Suppressor macrophage (primary cell): ENCODE data around the gene RNF141.

ENCODE experiments used
- DNase-seq, 4 experiments: peaks; one replicate each; pipeline ENCODE4 v3.0.0-alpha.2; 2020 to 2022

Gene RNF141

GRCh38 chr11:10522276-10522675 lies 18.7 kb downstream of the RNF141 start:
- DNase-seq, result no peak

DNA sequence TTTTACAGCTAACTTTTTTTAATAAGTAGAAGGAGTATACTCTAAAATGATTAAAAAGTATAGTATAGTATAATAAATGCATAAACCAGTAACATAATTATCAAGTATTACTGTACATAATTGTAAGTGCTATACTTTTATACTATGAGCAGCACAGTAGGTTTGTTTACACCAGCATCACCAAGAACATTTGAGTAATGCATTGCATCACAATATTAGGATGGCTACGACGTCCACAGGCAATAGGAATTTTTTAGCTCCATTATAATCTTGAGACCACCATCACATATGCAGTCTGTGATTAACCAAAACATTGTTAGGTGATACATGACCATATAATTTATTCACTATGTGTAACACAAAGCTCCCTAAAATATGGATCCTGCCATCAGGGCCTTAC lies 20.4 kb downstream of the RNF141 start:
- DNase-seq, result no peak

GRCh38 chr11:10519630-10520029 lies 21.4 kb downstream of the RNF141 start:
- DNase-seq, result no peak

GRCh38 chr11:10518891-10519290 lies 22.1 kb downstream of the RNF141 start:
- DNase-seq, result peak in 3 of 4 experiments; percentile 21 to 42 (median 23)

- no peak for DNase-seq
Measured at GRCh38 chr11:10518123-10518522, 22.9 kb downstream of the RNF141 start.

DNA sequence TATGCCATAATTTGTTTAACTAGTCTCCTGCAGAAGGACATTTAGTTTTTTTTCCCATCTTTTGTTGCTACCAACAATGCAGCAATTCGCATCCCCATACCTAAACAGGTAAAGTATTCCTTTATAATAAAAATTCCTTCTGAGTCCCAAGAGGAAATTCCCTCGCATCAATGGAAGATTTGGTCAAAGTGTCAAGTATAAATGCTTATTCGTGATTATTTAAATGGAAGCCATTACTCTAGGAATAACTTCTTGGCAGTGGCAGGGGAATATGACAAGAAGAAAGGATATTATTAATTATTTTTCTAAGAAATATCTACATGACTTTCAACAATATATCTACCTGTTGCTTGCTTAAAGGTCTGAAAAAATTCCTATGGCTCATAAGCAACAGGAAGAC lies 25.6 kb downstream of the RNF141 start:
- no peak for DNase-seq

DNA sequence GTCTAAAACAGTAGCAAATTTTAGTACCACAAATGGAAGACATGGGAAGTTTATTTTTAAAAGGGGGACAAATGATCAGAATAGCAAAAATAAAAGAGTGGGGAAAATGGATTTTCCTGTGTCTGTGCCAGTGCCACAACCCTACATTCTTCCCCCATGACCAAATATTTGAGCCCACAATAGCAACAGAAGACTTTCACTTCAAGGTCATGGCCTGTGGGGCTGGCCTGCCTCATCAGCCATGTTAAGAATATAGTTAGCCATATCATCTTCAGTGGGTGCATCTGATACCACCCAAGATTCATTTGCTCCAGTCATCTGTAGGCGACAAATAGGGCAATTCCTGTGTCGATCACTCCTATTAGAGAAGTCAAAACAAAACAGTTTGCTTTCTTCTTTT lies 26.3 kb downstream of the RNF141 start:
- no peak for DNase-seq

- peak in 2 of 4 experiments; percentile 44 to 50 for DNase-seq
Measured at GRCh38 chr11:10514202-10514601, 26.8 kb downstream of the RNF141 start.

GRCh38 chr11:10511181-10511621 lies 29.8 kb downstream of the RNF141 start:
- DNase-seq, result no peak

- DNase-seq, result no peak
Measured at GRCh38 chr11:10506008-10506370, 35.0 kb downstream of the RNF141 start.

DNA sequence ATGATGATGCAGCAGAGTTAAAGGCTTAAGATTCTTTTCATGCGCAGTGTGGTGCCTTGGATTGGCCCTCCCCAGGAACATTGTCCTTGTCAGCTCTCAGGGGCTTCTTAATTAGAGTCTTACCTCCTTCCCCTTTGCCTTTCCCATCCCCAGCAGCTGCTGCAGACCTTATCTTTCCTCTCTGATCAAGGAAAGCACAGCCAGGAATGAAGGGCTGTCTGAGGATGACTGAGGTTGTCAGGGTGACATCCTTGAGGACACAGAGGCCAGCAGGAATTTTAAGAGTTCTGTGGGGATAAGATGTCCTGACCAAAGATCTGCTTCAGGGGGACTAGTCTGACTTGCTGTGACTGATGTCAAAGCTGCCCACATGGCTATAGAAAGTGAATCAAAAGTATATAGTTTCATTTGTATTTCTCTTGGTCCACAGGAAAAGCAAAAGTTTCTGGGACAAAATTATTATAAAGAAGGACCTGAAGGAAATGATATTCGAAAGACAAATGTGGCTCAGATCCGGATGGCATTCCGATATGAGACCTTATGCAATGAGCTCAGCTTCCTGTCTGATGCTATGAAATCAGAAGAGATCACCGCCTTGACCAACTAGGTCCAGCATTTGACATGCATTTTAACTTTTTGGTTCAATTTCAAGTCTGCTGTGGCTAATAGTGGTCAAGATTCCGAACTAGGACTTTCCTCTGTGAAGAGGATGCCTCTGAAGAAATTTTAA lies 35.5 kb downstream of the RNF141 start:
- peak in 2 of 4 experiments; percentile 32 to 39 for DNase-seq

DNA sequence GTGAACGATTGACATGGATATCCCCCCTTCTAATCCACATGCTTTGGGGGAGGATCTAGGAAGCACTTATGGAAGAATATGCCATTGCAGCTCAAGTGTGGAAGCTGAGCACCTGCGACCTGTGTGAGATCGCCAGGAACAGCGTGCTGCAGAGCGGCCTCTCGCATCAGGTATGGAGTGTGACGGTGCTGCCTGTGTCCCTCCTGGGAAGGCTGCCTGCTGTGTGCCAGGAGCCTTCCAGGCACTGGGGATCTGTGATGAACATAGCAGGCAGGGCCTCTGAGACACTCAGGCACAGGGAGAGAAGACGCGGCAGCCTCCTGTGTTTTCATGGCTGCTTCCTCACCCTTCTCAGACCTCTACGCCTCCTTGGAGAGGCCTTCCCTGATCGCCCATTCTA lies 36.5 kb downstream of the RNF141 start:
- no peak for DNase-seq

DNA sequence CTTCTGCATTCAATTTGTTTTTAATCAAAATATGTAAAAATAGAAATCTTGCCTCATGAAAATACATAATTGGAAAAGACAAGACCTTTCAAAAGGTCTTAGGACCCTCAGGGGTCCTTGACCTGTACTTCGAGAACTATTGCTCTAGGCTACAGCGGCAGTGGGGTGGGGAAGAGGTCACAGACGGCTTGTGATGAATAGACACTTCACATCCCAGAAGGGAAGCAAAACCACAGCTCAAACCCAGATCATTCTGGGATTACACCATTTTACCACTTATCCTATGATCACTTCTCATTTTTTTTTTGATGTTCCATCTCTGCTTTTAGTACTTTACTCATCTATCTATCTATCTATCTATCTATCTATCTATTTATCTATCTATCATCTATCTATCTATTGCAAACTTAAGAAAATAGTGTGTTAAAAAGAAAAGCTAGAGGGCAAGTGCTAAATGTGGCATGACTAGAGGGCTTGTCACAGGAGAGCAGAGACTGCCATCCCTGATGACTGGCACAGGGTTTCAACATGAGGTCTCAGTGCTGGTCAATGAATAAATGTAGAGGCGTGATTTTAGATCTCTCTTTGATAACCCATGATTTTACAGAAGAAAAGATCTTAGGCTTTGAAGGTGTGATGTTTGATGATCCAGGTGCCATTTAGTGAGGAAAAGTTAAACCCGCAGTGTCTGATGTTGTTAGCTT lies 37.1 kb downstream of the RNF141 start:
- DNase-seq, result peak; percentile 65 to 86 (median 81)

DNA sequence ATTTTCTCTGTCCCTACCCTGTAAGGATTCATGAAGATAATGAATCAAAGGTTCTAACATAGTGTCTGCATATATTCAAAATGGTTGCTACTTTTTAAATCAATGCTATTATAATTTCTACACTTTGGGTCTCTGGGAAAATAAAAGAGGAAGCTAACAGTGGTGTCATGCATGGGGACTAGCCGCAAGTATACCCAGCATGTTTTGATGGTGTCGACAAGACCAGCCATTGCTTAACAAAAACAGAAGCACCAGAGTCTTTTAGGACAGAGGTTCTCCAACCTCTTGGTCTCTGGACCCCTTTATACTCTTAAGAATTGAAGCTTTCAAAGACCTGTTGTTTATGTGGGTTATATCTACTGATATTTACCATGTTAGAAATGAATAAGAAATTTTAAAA lies 37.8 kb downstream of the RNF141 start:
- DNase-seq, result peak; percentile 73 to 91 (median 86)

- peak; percentile 63 to 83 (median 82) for DNase-seq
Measured at GRCh38 chr11:10502770-10503169, 38.2 kb downstream of the RNF141 start.

- DNase-seq, result no peak
Measured at GRCh38 chr11:10502065-10502680, 38.8 kb downstream of the RNF141 start.

DNA sequence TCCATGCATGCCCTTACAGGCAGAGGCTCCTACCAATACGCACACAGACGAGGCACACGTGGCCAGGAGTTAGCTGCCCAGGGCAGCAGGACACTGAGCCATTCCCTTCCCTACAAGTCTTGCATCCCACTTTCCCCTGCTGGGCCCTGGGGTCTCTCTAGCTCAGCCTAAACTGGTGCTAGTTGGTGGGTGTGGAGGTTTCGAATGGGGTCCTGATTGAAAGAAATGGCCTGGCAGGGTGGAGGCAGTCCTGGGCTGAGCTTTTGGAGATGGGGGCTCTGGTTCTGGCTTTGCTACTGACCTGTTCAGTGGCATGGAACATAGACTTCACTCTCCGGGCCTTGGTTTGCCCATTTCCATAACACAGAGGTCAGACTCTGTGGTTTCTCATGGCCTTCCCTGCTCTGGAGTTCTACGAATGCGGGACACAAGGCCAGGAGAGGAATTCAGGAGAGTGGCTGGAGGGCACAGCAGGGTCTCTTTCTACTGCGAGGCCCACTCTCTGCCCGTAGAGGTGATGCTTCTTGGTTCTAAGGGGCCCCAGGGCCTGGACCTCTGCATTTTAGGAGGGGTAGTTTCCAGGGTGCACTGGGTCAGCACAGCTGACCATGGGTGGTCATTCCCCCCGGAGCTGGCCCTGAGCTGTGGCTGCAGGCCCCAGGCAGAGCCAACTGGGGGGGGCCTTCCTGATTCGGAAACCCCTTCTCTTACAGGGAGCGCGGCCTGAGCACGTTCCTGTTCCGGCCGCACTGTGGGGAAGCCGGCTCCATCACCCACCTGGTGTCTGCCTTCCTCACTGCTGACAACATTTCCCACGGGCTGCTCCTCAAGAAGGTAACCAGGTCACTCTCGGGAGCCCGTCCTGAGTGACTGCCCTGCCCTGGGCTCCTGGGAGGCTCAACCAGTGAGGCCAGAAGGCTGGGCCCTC lies 40.0 kb downstream of the RNF141 start:
- no peak for DNase-seq

DNA sequence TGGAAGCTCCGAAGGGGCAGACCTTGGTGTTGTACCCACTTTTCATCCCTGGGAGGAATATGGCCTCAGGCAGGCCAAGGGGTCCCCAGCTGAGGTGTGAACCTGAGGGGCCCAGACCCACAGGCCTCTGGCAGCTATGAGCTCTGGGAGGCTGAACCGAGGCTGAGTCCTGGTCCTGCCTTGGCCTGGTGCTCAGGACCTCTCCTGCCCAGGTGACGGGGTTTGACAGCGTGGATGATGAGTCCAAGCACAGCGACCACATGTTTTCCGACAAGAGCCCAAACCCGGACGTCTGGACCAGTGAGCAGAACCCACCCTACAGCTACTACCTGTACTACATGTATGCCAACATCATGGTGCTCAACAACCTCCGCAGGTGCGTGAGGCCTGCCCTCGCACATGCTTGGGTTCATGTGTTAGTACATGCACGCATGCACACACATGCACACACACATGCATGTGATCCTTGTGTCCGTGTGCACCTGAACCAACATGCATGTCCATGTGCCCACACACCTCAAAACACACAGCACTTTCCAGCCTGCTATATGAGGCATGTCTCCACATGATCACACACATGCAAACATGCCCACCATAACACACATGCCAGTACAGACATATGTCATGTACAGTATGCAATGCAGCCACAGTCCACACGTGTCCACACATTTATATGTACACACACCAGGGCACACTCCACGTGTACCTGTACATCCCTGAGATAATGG lies 40.9 kb downstream of the RNF141 start:
- no peak for DNase-seq

DNA sequence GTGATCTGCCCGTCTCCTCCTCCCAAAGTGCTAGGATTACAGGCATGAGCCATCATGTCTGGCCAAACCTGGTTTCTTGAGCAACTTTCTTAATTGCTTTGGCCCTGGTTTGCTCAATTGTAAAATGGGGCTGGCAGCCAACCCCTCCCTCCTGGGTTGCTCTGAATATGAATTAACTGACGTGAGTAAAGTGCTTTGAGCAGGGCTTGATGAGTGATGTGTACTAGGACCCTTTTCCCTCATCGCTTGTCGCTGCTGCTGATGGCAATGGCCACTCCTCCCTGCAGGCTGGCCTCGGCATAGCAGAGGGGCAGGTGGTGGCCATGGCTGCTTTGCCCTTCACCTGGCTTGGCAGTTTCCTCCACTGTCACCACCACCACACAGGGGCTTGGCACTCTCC lies 41.5 kb downstream of the RNF141 start:
- DNase-seq, result no peak

DNA sequence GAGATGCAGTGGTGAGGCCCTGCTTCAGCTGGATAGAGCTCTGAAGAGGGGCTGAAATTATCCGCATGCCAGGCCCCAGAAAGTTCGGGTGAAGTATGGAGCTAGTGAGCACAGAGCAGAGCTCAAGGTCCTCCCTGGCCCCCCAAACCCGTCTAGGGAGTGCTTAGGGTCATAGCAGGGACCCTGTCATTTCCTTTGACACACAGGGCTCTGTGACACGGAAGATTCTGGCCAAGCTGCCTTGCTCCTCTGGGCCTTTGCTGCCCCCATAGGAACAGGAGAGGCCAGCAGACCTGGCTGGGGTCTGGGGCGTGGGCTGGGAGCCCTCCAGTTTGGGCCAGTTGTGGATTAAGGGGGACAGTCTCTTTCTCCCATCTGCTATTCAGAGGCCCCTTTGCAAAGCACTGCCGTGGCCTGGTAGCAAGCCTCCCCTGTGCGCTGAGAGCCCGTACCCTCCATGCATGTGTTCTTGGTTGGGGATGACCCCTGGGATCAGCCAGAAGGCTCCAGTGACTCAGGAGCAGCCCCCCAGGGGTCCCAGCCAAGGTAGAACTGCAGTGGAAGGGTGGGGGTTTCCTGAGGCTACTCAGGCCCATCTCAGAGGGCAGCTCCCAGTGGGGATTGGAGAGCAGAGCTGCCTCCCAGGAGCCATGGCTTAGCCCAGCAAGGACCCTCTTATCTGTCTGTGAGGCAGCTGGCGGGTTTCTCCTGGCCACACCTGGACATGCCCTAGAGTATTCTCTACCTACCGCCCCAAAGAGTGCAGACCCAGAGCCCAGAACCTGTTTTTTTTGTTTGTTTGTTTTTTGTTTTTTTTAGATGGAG lies 42.3 kb downstream of the RNF141 start:
- DNase-seq, result no peak

GRCh38 chr11:10498022-10498400 lies 43.0 kb downstream of the RNF141 start:
- no peak for DNase-seq
